ENCODE data around the gene GALNT18. TPM values are rescaled to one million over a fixed set of nuclear protein-coding genes. Genes with fewer than 3 reads are reported as not detected.

GALNT18 gene
- total RNA-seq, 2 experiments from 2014 or later: 6.8 to 7.4 TPM

GRCh38 chr11:11583801-11584529 is 37.8 kb downstream of the GALNT18 start:
- CTCF ChIA-PET: no interaction called here
- Mint-ChIP-seq H3K27ac (no peak overlapping the region), H3K4me1 (ENCODE audit: low read depth) (no peaks in the 10 kb centered on the region), H3K4me3 (no peak overlapping the region), H3K27me3 (no peaks in the 10 kb centered on the region), H3K9me3 (no peaks in the 10 kb centered on the region), H3K36me3 (ENCODE audit: low read depth) (no peaks in the 10 kb centered on the region)
- no peak for TF ChIP-seq CTCF (IDR thresholded peaks at IDR 0.05)
- no peak for DNase-seq
- intact Hi-C loops (cut with micrococcal nuclease): no loop called here
- no peak for ATAC-seq
- POLR2A ChIA-PET: no interaction called here

DNA sequence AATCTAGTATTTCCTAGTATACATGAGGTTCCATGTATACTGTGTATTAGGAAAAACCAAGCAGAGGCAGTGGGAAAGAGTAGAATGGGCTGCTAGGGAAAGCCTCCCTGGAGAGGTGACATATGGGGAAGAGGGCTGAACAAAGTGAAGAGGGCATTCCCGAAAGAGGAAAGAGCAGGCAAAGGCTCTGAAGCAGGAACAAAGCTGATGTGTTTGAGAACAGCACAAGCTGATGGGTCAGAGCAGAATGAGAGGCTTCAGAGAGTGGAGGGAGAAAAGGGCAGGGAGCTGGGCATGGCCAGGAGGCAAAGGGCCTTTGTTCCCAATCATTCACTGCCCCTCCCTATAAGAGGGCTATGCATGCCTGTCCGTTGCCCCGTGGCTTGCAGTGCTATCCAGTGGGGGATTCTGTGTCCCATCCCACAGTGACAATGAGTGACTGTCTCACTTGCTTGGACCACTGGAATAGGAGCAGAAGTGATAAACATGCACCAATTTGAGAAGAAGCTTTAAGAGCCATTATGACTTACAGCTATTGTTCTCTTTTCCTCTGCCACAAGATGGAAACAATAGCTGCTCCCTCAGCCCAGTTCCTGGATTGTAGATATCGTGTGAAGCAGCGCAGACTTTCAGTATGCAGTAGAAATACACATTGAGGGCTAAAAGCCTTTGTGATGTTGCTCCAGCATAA is 39.6 kb downstream of the GALNT18 start:
- POLR2A ChIA-PET: no interaction called here
- Mint-ChIP-seq H3K27ac (no peak overlapping the region), H3K4me3 (no peak overlapping the region), H3K4me1 (ENCODE audit: low read depth) (no peaks in the 10 kb centered on the region), H3K9me3 (no peaks in the 10 kb centered on the region), H3K27me3 (no peaks in the 10 kb centered on the region), H3K36me3 (ENCODE audit: low read depth) (no peaks in the 10 kb centered on the region)
- intact Hi-C loops (cut with micrococcal nuclease): no loop called here
- CTCF ChIA-PET: no interaction called here
- no peak for DNase-seq
- TF ChIP-seq CTCF (IDR thresholded peaks at IDR 0.05): no peak
- ATAC-seq: no peak

GRCh38 chr11:11581481-11581880 is 40.3 kb downstream of the GALNT18 start:
- no peak for ATAC-seq
- Mint-ChIP-seq H3K36me3 (ENCODE audit: low read depth) (no peaks in the 10 kb centered on the region), H3K4me1 (ENCODE audit: low read depth) (no peaks in the 10 kb centered on the region), H3K4me3 (no peak overlapping the region), H3K27me3 (no peaks in the 10 kb centered on the region), H3K27ac (no peak overlapping the region), H3K9me3 (no peaks in the 10 kb centered on the region)
- ChIA-PET POLR2A (no interaction called here), CTCF (no interaction called here)
- intact Hi-C loops (cut with micrococcal nuclease): no loop called here
- no peak for DNase-seq
- no peak for TF ChIP-seq CTCF (IDR thresholded peaks at IDR 0.05)

DNA sequence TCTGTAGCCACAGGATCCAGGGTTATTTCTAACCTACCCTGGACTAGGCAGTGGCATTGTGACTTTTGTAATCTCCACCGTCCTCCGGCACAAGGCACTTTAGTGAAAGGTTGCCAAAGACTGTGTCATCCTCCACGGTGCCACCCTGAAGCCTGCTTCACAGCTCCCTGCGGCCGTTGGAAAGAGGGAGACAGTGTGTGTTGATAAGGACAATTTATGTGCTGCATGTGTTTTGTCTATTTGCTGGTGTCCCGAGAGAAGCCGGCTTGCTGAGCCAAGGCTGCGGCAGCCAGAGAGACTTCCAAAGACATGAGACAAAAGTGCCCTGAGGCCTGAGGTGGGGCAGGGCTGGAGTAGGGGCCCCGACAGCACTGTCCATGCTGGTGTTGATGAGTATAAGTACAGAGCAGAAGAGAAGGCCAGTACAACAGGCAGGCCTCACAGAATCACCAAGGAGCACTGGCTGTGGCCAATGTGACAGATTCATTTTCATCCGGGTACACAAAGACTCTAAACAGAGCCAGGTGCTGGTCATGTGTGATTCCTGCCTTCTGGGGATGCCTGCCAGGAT is 40.9 kb downstream of the GALNT18 start:
- TF ChIP-seq CTCF (IDR thresholded peaks at IDR 0.05): no peak
- intact Hi-C loops (cut with micrococcal nuclease): no loop called here
- no peak for ATAC-seq
- POLR2A ChIA-PET: no interaction called here
- H3K9me3 Mint-ChIP-seq: no peaks in the 10 kb centered on the region
- no peaks in the 10 kb centered on the region for H3K36me3 Mint-ChIP-seq (ENCODE audit: low read depth)
- no peaks in the 10 kb centered on the region for H3K27me3 Mint-ChIP-seq
- H3K27ac Mint-ChIP-seq: no peak overlapping the region
- no peaks in the 10 kb centered on the region for H3K4me1 Mint-ChIP-seq (ENCODE audit: low read depth)
- H3K4me3 Mint-ChIP-seq: no peak overlapping the region
- no peak for DNase-seq
- CTCF ChIA-PET: no interaction called here

DNA sequence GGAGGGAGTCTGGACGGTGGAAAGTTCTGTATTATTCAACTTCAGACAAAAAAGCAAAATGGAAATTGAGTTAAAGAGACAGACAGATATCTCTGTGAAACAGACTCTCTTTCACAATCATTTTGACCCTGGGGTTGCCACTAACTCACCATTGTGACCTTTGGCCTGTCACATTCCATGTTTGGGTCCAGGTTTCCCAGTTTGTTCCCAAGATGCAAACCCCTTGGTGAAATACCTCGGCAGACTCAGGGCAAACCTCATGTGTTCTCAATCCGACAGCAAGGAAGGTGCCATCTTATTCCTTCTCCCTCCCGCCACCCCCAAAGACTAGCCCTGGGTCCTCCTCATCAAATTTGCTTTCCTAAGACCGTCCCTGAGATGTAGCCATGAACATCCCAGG is 41.8 kb downstream of the GALNT18 start:
- no peak for TF ChIP-seq CTCF (IDR thresholded peaks at IDR 0.05)
- H3K4me3 Mint-ChIP-seq: no peak overlapping the region

More for the DNA sequence above, 41.8 kb downstream of the GALNT18 start:
- H3K9me3 Mint-ChIP-seq: no peaks in the 10 kb centered on the region
- ATAC-seq (no peak), DNase-seq (no peak)
- H3K27me3 Mint-ChIP-seq: no peaks in the 10 kb centered on the region
- CTCF ChIA-PET: no interaction called here
- intact Hi-C loops (cut with micrococcal nuclease): no loop called here
- H3K27ac Mint-ChIP-seq: no peak overlapping the region
- no peaks in the 10 kb centered on the region for H3K36me3 Mint-ChIP-seq (ENCODE audit: low read depth)
- POLR2A ChIA-PET: no interaction called here
- H3K4me1 Mint-ChIP-seq (ENCODE audit: low read depth): no peaks in the 10 kb centered on the region
